ENCODE measurements around the gene CLSTN2.

GRCh38 chr3:140469491-140469890, 534.5 kb downstream of the CLSTN2 start:
- TF ChIP-seq POLR2A (IDR thresholded peaks at IDR 0.05; ENCODE audit: insufficient read depth in 1 of 2, low read depth in 2 of 2, low read length in 2 of 2) (no peak), MYC (CRISPR knock-in tag; IDR thresholded peaks at IDR 0.05; ENCODE audit: borderline replicate concordance) (no peak), BCL6 (CRISPR knock-in tag; IDR thresholded peaks at IDR 0.05) (no peak), CTCF (CRISPR knock-in tag; IDR thresholded peaks at IDR 0.05) (no peak)
